ENCODE data around the gene CASP6. TPM values are rescaled to one million over a fixed set of nuclear protein-coding genes. Genes with fewer than 3 reads are reported as not detected.

The CASP6 gene
- total and polyA plus RNA-seq, 2 of the 8 experiments (the other 6 are each of a cell fraction or from before 2014, with no cell fraction given), result 29.5 to 35.1 TPM

GRCh38 chr4:109690690-109691410, 12.4 kb downstream of the CASP6 start:
- Histone ChIP-seq H3K23me2 (ENCODE audit: low read depth, low read length) (no peaks in the 10 kb centered on the region), H3K36me3 (ENCODE audit: control insufficient read depth in 2 of 4, insufficient read depth in 4 of 4, low read length in 3 of 4) (peaks cover 4 to 20% (median 10%) of the 10 kb centered on the region in 4 experiments; a peak in 6 of 8 replicates), H3K4me2 (ENCODE audit: insufficient read depth in 1 of 2, low read depth in 2 of 2, low read length in 2 of 2) (no peak overlapping the region), H2BK20ac (ENCODE audit: low read length) (no peak overlapping the region), H2AK5ac (ENCODE audit: low read depth, low read length) (no peak overlapping the region), H4K5ac (ENCODE audit: insufficient read length, low read depth, low read length) (no peak overlapping the region), H3K4me1 (replicated peaks in 1 of 4; ENCODE audit: control insufficient read depth in 3 of 4, insufficient read depth in 4 of 4, low read length in 3 of 4) (no peaks in the 10 kb centered on the region), H3K4ac (replicated peaks; ENCODE audit: insufficient read length, low read depth, low read length) (no peak overlapping the region), H4K20me1 (replicated peaks in 1 of 2; ENCODE audit: control insufficient read depth in 1 of 2, insufficient read depth in 2 of 2, low read length in 2 of 2) (peaks cover 0 to 1% of the 10 kb centered on the region in 2 experiments), H2BK12ac (ENCODE audit: low read depth, low read length) (no peak overlapping the region), H3K18ac (ENCODE audit: extremely low read depth, low read length) (no peak overlapping the region), H3K9me3 (ENCODE audit: insufficient read depth in 2 of 2, low read depth in 1 of 2, low read length in 1 of 2) (no peaks in the 10 kb centered on the region), H4K91ac (replicated peaks; ENCODE audit: insufficient read length, low read length) (no peak overlapping the region), H3K79me2 (ENCODE audit: control insufficient read depth in 1 of 2, insufficient read depth in 2 of 2, low read length in 2 of 2) (no peaks in the 10 kb centered on the region), H2BK15ac (ENCODE audit: low read length) (no peak overlapping the region), H2AFZ (ENCODE audit: low read length) (no peak overlapping the region), H3K56ac (replicated peaks; ENCODE audit: insufficient read length, low read depth, low read length) (no peak overlapping the region), H2BK120ac (replicated peaks; ENCODE audit: low read depth, low read length) (no peak overlapping the region), H4K8ac (ENCODE audit: extremely low read depth, insufficient read depth, low read length) (no peak overlapping the region), H3K4me3 (ENCODE audit: extremely low read depth in 1 of 4, insufficient read depth in 2 of 4, low read depth in 3 of 4, low read length in 4 of 4) (no peak overlapping the region), H2BK5ac (ENCODE audit: low read depth, low read length) (no peak overlapping the region), H3K79me1 (ENCODE audit: low read depth, low read length) (no peaks in the 10 kb centered on the region), H3K27ac (ENCODE audit: low read depth, low read length) (no peak overlapping the region), H3K9ac (replicated peaks in 1 of 4; ENCODE audit: extremely low read depth in 1 of 4, low read depth in 3 of 4, low read length in 3 of 4) (no peak overlapping the region), H3K27me3 (replicated peaks in 1 of 4; ENCODE audit: control insufficient read depth in 3 of 4, extremely low read depth in 1 of 4, insufficient read depth in 3 of 4, low read length in 3 of 4) (no peaks in the 10 kb centered on the region), H3K23ac (ENCODE audit: insufficient read length) (no peak overlapping the region), H3K14ac (ENCODE audit: insufficient read length) (no peak overlapping the region)
- ChIA-PET POLR2A (ENCODE audit: partially characterized antibody) (no interaction called here), CTCF (ENCODE audit: partially characterized antibody) (no interaction called here)
- DNase-seq (ENCODE audit: low read depth in 1 of 2, low spot score in 2 of 2), result no peak
- 92% methylated on average over 6 of the region's 6 CpGs; no CpG with 5 or more reads in 1 of the 2 experiments for WGBS, 2 experiments (ENCODE audit: extremely low coverage in 1 of 2, insufficient coverage in 1 of 2, insufficient read length in 1 of 2, insufficient replicate concordance in 2 of 2, low coverage in 1 of 2, low lambda C conversion rate in 2 of 2, missing lambda C conversion rate in 1 of 2)
- no peak for FAIRE-seq
- no peak for TF ChIP-seq TBP (IDR thresholded peaks at IDR 0.05; ENCODE audit: low read depth, low read length)
- no peak for TF ChIP-seq JUN (IDR thresholded peaks at IDR 0.05; ENCODE audit: low read depth, low read length)
- no peak for TF ChIP-seq YY1 (IDR thresholded peaks at IDR 0.05; ENCODE audit: low read depth, low read length)
- TF ChIP-seq ZNF274 (IDR thresholded peaks at IDR 0.05; ENCODE audit: borderline replicate concordance, extremely low read depth, low read length), result no peak
- no peak for TF ChIP-seq TAF7 (optimal IDR thresholded peaks at IDR 0.05; ENCODE audit: borderline replicate concordance, low read depth, low read length)
- TF ChIP-seq, protein P1, sequence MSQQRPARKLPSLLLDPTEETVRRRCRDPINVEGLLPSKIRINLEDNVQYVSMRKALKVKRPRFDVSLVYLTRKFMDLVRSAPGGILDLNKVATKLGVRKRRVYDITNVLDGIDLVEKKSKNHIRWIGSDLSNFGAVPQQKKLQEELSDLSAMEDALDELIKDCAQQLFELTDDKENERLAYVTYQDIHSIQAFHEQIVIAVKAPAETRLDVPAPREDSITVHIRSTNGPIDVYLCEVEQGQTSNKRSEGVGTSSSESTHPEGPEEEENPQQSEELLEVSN (IDR thresholded peaks at IDR 0.05), result no peak
- TF ChIP-seq BACH1 (IDR thresholded peaks at IDR 0.05; ENCODE audit: low read length), result no peak
- no peak for TF ChIP-seq CEBPB (IDR thresholded peaks at IDR 0.05; ENCODE audit: low read depth, low read length)
- TF ChIP-seq KDM5A (IDR thresholded peaks at IDR 0.05; ENCODE audit: low read length), result no peak
- no peak for TF ChIP-seq POU5F1 (IDR thresholded peaks at IDR 0.05; ENCODE audit: low read depth, low read length)
- TF ChIP-seq, protein P2, sequence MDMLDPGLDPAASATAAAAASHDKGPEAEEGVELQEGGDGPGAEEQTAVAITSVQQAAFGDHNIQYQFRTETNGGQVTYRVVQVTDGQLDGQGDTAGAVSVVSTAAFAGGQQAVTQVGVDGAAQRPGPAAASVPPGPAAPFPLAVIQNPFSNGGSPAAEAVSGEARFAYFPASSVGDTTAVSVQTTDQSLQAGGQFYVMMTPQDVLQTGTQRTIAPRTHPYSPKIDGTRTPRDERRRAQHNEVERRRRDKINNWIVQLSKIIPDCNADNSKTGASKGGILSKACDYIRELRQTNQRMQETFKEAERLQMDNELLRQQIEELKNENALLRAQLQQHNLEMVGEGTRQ (IDR thresholded peaks at IDR 0.05; ENCODE audit: low read length), result no peak
- no peak for TF ChIP-seq SIX5 (IDR thresholded peaks at IDR 0.05; ENCODE audit: low read depth, low read length)
- no peak for TF ChIP-seq CBX5 (IDR thresholded peaks at IDR 0.05; ENCODE audit: low read depth, low read length)
